GM18873 (cell line): ENCODE results near the gene DSG4.

Experiments used
- ATAC-seq: cut with Tn5 transposase; IDR thresholded peaks from one replicate; pipeline ENCODE4 v1.9.1; 2021; ENCODE audit warnings: mild to moderate bottlenecking, moderate library complexity, moderate number of reproducible peaks; ENCODE audit not compliant: unreplicated experiment, low FRiP score

Gene DSG4

GRCh38 chr18:31402026-31402373 lies 25.4 kb downstream of the DSG4 start:
- ATAC-seq, result no peak

GRCh38 chr18:31403409-31403808 lies 26.8 kb downstream of the DSG4 start:
- ATAC-seq, result no peak

GRCh38 chr18:31407649-31408048 lies 31.1 kb downstream of the DSG4 start:
- ATAC-seq, result no peak

- no peak for ATAC-seq
Observed at GRCh38 chr18:31409276-31409675, 32.7 kb downstream of the DSG4 start.

GRCh38 chr18:31410716-31411483 lies 34.3 kb downstream of the DSG4 start:
- ATAC-seq, result no peak

GRCh38 chr18:31413137-31413536 lies 36.6 kb downstream of the DSG4 start:
- ATAC-seq, result no peak

- no peak for ATAC-seq
Observed at GRCh38 chr18:31417850-31418249, 41.3 kb downstream of the DSG4 start.

- ATAC-seq, result no peak
Observed at GRCh38 chr18:31419457-31419932, 42.9 kb downstream of the DSG4 start.

GRCh38 chr18:31420032-31420431 lies 43.5 kb downstream of the DSG4 start:
- no peak for ATAC-seq

- no peak for ATAC-seq
Observed at GRCh38 chr18:31420524-31420923, 43.9 kb downstream of the DSG4 start.

GRCh38 chr18:31424383-31424988 lies 47.9 kb downstream of the DSG4 start:
- no peak for ATAC-seq

- no peak for ATAC-seq
Observed at GRCh38 chr18:31426021-31426420, 49.4 kb downstream of the DSG4 start.

GRCh38 chr18:31426871-31427406 lies 50.4 kb downstream of the DSG4 start:
- no peak for ATAC-seq

- no peak for ATAC-seq
Observed at GRCh38 chr18:31428211-31428610, 51.6 kb downstream of the DSG4 start.

- ATAC-seq, result no peak
Observed at GRCh38 chr18:31429623-31430022, 53.0 kb downstream of the DSG4 start.

- ATAC-seq, result no peak
Observed at GRCh38 chr18:31430072-31430471, 53.5 kb downstream of the DSG4 start.

- no peak for ATAC-seq
Observed at GRCh38 chr18:31430554-31430953, 54.0 kb downstream of the DSG4 start.

GRCh38 chr18:31432316-31432715 lies 55.7 kb downstream of the DSG4 start:
- no peak for ATAC-seq

- ATAC-seq, result no peak
Observed at GRCh38 chr18:31436825-31437224, 60.2 kb downstream of the DSG4 start.

GRCh38 chr18:31438402-31438801 lies 61.8 kb downstream of the DSG4 start:
- peak; percentile 60 for ATAC-seq

- ATAC-seq, result no peak
Observed at GRCh38 chr18:31439807-31440325, 63.3 kb downstream of the DSG4 start.

GRCh38 chr18:31440787-31441186 lies 64.2 kb downstream of the DSG4 start:
- no peak for ATAC-seq
